Liver (tissue), 9 donors: ENCODE results near the gene CIB4. TPM values are rescaled to one million over a fixed set of nuclear protein-coding genes. Genes with fewer than 3 reads are reported as not detected.

ENCODE experiments used
- DNase-seq: peaks from one replicate; pipeline ENCODE4 v3.0.0-alpha.2; 2017; ENCODE audit warnings: low spot score
- H3K27ac ChIP-seq, 2 donors: one replicate each; pipeline ENCODE4 v1.7.0; 2013; ENCODE audit warnings: inconsistent platforms in 2 of 2, low read length in 2 of 2, control low read depth in 1 of 2, low read depth in 1 of 2, mild to moderate bottlenecking in 1 of 2
- H3K27me3 ChIP-seq, 4 donors: one replicate each; pipeline versions ENCODE4 v1.6.1 to v1.7.0; 2013; ENCODE audit warnings: low read length in 3 of 4, inconsistent platforms in 1 of 4, mild to moderate bottlenecking in 1 of 4, moderate library complexity in 1 of 4; ENCODE audit not compliant: control insufficient read depth in 4 of 4, insufficient read depth in 4 of 4
- H3K36me3 ChIP-seq, 4 donors: one replicate each; pipeline versions ENCODE4 v1.6.1 to v1.7.0; 2013; ENCODE audit warnings: low read length in 3 of 4, mild to moderate bottlenecking in 3 of 4, low read depth in 1 of 4, moderate library complexity in 1 of 4; ENCODE audit not compliant: control insufficient read depth in 4 of 4, insufficient read depth in 3 of 4
- H3K4me1 ChIP-seq, 4 donors: one replicate each; pipeline versions ENCODE4 v1.6.1 to v1.7.0; 2013; ENCODE audit warnings: low read length in 3 of 4, mild to moderate bottlenecking in 3 of 4, moderate library complexity in 1 of 4; ENCODE audit not compliant: control insufficient read depth in 4 of 4, insufficient read depth in 4 of 4
- H3K4me3 ChIP-seq, 3 donors: one replicate each; pipeline versions ENCODE4 v1.6.1 to v1.7.0; 2013; ENCODE audit warnings: low read length in 3 of 3, control low read depth in 1 of 3, low read depth in 1 of 3, mild to moderate bottlenecking in 1 of 3
- H3K9ac ChIP-seq, 2 donors: one replicate each; pipeline ENCODE4 v1.7.0; 2013; ENCODE audit warnings: low read length in 2 of 2, mild to moderate bottlenecking in 2 of 2, moderate library complexity in 2 of 2, control low read depth in 1 of 2, low read depth in 1 of 2
- H3K9me3 ChIP-seq, 4 donors: one replicate each; pipeline versions ENCODE4 v1.6.1 to v1.7.0; 2013; ENCODE audit warnings: low read length in 3 of 4; ENCODE audit not compliant: control insufficient read depth in 4 of 4
- ATF3 ChIP-seq: IDR thresholded peaks from 2 replicates; pipeline ENCODE4 v1.6.1; 2016; ENCODE audit warnings: antibody characterized with exemption
- CTCF ChIP-seq: fragments of 150-350 bp; IDR thresholded peaks from 2 replicates; pipeline ENCODE4 v1.5.1; 2017; ENCODE audit warnings: improper control_type of control experiment, low read depth, low read length; ENCODE audit not compliant: missing input control
- RAD21 ChIP-seq, 2 donors: IDR thresholded peaks; 2 replicates each; pipeline ENCODE4 v1.6.1; 2016; ENCODE audit warnings: antibody characterized with exemption in 2 of 2, mild to moderate bottlenecking in 2 of 2
- REST ChIP-seq: IDR thresholded peaks from 2 replicates; pipeline ENCODE4 v1.6.1; 2016; ENCODE audit warnings: antibody characterized with exemption, mild to moderate bottlenecking
- RXRA ChIP-seq, 2 donors: IDR thresholded peaks; 2 replicates each; pipeline ENCODE4 v1.6.1; 2017 to 2018; ENCODE audit warnings: antibody characterized with exemption in 2 of 2, mild to moderate bottlenecking in 1 of 2
- TAF1 ChIP-seq: conservative IDR thresholded peaks from 2 replicates; pipeline ENCODE4 v1.6.1; 2016; ENCODE audit warnings: antibody characterized with exemption, mild to moderate bottlenecking
- WGBS: extraction: QIAGEN DNeasy Blood & Tissue Kit; methylation state at CpG from one replicate; pipeline ENCODE4 v1.1.7; 2013; 5-methylcytosine and 5-hydroxymethylcytosine counted together
- polyA plus RNA-seq, 2 donors: library from polyadenylated mRNA; stranded (reverse) in 1 of 2; unstranded in 1 of 2; fragments of 200-250 nt in 1 of 2; fragments of >200 nt in 1 of 2; fragmentation: Nextera tagmentation in 1 of 2; extraction: Ambion mirVana in 1 of 2; gene quantifications; one replicate each; pipeline versions ENCODE4 v1.2.1 to v1.2.3, GENCODE V29; 2013 to 2015
- total RNA-seq, 2 donors: library from RNA; depleted of rRNA; stranded (reverse); fragments of >200 nt; gene quantifications; one replicate each; pipeline ENCODE4 v1.2.3, GENCODE V29; 2014
- donor health status: healthy.
- donor health status: healthy.
- donor health status: healthy.
- donor health status: healthy.
- donor health status: healthy.

The CIB4 gene
- total and polyA plus RNA-seq, 4 donors = not detected

DNA sequence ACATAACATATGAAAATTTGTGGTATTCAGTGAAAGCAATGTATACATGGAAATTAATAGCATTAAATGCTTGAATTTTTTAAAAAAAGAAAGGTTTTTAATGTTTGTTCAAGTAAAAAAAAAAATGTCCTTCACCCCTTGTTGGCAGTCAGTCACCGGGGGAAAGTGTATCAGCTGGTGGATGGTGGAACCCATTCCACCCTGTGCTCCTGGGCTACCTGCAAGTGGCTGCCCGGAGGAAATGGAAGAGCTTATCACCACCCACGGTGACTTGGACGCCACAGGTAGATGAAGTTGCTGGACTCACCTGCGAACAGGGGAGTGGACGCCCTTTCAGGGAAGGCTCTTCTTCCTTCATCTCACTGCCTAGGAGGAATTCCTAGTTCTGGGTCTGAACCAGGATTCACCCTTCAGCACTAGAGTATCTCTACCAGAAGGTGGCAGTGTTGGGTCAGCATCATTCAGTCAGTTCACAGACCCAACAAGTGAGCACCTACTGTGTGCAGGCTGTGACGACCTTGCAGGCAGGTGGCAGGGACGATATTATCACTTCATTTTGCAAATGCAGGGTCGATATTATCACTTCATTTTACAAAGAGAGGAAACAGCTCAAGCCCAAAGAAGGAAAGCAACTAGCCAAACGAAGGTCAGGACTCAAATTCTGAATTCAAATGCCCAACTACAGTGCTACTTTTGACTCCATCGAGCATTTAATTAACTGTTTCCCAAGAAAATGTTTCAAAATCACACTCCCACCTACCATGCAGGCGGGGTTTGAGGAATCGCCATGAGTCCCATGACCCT is 35.8 kb downstream of the CIB4 start:
- Histone ChIP-seq H3K27ac (no peak overlapping the region), H3K27me3 (peaks cover 0 to 20% (median 0%) of the 10 kb centered on the region in 4 donors), H3K4me1 (no peaks in the 10 kb centered on the region), H3K9me3 (no peaks in the 10 kb centered on the region), H3K9ac (no peak overlapping the region), H3K4me3 (no peak overlapping the region), H3K36me3 (no peaks in the 10 kb centered on the region)
- 30% methylated on average over 13 of the region's 13 CpGs for WGBS
- TF ChIP-seq RXRA (IDR thresholded peaks at IDR 0.05) = no peak
- TF ChIP-seq ATF3 = no peak
- TF ChIP-seq CTCF = peak; percentile 84
- TF ChIP-seq TAF1 = no peak
- no peak for TF ChIP-seq REST
- TF ChIP-seq RAD21 (IDR thresholded peaks at IDR 0.05) = peak; percentile 96 to 98
- no peak for DNase-seq

DNA sequence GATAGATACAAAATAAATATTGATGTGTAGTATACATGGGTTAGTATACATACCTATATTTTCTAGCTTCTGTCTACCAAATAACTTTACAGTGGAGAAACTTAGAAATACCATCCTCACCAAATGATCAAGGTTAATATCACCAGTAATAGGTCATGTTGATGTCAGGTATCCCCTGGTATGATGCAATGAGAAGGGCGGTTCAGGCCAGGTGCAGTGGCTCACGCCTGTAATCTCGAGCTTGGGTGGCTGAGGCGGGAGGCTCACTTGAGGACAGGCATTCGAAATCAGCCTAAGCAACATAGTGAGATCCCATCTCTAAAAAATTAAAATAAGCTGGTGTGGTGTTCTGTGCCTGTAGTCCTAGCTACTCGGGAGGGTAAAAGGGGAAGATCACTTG is 38.6 kb downstream of the CIB4 start:
- 47% methylated on average over 6 of the region's 6 CpGs for WGBS
- H3K36me3 ChIP-seq = no peaks in the 10 kb centered on the region
- H3K9me3 ChIP-seq = no peaks in the 10 kb centered on the region
- DNase-seq = no peak
- no peak overlapping the region for H3K4me3 ChIP-seq
- no peak overlapping the region for H3K27ac ChIP-seq
- no peak for TF ChIP-seq TAF1
- H3K4me1 ChIP-seq = no peaks in the 10 kb centered on the region
- H3K9ac ChIP-seq = no peak overlapping the region
- peaks cover 0 to 21% (median 0%) of the 10 kb centered on the region in 4 donors for H3K27me3 ChIP-seq

DNA sequence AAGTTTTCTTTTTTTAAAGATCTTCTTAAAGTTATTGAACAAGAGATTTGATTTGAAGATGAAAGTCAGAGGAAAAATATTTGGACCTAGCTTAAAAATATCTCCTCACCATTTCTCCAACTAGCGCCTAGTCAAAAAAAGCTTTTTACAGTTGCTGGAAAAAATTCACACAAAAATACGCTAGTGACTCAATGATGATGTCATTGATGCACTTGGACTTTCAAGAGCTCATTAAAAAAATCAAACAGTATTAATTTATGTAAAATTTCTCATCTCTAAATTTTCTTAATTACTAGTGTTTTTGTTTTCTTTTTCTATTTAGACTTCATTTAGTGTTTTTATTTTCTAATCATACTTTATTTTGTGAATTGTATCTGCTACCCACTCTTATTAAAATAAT is 41.8 kb downstream of the CIB4 start:
- H3K4me1 ChIP-seq = no peaks in the 10 kb centered on the region
- no peak overlapping the region for H3K27ac ChIP-seq
- DNase-seq = no peak
- WGBS = 84% methylated on average over 2 of the region's 2 CpGs
- H3K36me3 ChIP-seq = no peaks in the 10 kb centered on the region
- H3K4me3 ChIP-seq = no peak overlapping the region
- H3K9ac ChIP-seq = no peak overlapping the region
- TF ChIP-seq TAF1 = no peak
- peaks cover 0 to 8% (median 2%) of the 10 kb centered on the region in 4 donors for H3K27me3 ChIP-seq
- no peaks in the 10 kb centered on the region for H3K9me3 ChIP-seq
